GM21447 (cell line): Measurements from ENCODE around the gene OPRM1.

Experiments used
- ATAC-seq: cut with Tn5 transposase; IDR thresholded peaks from one replicate; pipeline ENCODE4 v1.9.1; 2021; ENCODE audit not compliant: unreplicated experiment

OPRM1 gene

DNA sequence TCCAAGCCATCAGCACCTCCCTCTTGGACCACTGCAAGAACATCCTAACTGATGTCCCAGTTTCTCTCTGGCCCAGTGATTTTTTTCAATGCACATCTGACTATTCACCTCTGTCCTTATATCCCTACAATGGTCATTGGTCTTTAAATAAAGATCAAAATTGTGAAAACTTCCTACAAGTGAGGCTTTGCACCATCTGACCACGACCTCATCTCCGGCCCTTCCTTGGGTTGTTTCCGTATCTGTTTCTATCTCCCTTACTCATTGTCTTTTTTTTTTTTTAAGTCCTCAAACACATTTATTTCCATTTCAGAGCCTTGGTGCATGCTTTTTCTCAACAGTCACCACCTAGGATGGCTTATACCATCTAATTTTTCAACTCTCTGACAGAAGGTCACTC lies 229.4 kb downstream of the OPRM1 start:
- no peak for ATAC-seq

DNA sequence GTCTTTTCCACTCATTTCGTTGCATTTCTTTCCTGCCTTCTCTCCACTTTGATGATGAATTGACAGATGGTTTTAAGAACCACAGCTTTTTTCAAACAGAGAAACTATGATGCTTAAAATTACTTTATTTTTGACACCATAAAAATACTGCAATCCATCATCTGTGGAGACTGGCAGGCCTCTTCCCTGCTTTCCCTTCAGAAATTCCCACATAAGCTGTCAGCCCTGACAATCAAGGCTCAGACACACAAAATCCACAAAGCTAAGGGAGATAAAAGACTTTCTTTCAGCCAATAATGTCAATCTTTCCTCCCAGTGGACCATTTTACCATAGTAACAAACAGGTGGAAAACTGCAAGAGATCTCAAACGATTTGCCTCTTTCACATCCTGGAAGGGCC lies 235.1 kb downstream of the OPRM1 start:
- ATAC-seq, result no peak

DNA sequence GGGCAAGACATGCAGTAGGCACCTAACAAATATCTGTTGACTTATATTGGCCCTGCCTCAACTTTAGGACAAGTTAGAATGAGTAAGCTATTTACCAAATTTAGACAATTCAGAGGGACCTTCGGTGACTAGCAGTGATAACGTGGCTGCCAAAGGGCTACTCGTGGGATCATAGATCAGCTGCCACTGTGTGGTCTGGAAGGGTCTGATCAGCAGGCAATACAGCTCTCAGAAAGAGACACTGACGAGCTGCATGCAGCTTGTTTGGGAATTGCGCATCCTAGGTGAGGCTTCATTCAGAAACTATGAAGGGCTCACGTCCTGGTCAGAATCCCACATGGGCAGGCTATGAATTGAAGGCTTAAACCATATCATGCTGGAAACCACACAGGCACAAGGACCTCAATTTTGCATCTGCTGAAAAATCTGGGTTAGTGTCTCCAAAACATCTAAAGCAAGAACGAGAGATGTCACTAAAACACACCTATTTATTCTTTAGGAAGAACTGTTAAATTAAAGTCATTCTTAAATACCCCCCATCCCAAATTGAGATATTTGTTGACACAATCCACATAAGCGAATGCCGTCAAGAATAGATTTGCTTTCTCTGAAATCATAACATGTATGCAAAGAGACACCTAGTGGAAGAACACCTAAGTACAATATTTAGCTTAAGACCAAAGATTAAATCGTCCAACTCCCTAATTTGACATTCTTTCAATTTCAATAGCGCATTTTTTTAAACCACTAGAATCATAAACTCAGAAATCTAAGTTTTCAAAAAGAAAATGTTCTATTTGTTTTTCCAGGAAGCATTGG lies 238.0 kb downstream of the OPRM1 start:
- ATAC-seq, result no peak

DNA sequence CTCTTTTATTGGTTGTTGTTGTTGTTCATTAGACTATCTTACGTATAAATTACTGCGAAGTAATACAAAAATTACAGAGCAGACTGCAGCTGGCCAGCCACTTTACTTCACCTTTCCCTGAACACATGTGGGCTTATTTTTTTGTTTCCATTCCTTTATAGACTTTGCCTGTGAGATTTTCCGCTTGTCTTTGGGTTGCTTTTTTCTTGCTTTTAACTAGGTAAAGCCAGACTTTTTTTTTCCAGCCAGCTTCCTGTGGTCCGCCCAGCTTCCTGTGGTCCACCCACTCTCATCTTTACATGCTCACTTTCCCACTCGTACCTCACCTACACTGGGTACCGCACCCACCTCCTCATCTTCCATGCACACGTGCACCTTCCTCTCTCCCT lies 238.6 kb downstream of the OPRM1 start:
- no peak for ATAC-seq

DNA sequence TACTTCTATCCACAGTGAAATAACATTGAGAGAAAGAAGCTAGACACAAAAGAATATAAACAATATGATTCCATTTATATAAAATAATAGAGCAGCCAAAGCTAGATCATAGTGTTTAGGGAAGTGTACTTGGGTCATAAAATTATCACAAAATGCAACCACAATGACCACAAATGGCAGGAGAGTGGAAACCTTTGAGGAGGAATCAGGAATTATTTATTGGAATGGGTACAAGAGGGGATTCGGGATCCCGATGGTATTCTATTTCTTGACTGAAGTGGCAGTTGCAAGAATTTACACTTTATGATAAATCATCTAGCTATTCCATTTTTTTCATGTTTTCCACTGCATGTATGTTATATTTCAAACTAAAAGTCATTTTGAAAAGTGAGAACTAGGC lies 241.5 kb downstream of the OPRM1 start:
- no peak for ATAC-seq

DNA sequence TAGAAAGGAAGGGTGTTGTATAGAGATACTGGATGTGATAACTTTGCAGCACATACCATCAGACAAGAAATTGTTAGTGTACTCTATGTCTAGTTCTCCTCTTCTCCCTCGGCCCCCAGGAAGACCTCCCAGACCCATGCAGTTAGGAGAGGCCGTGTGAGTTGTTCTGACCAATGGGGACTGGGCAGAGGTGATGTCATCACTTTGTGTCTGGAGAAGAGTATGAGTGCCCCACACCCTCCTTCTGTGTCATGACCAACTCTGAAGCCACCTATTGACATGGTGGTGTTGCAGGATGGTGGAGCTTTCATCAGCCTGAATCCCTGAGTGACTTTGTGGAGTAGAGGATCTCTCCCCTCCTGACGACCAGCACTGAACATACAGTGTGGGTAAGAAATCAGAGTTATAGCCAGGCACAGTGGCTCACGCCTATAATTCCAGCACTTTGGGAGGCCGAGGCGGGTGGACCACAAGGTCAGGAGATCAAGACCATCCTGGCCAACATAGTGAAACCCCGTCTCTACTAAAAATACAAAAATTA lies 245.3 kb downstream of the OPRM1 start:
- ATAC-seq, result no peak

DNA sequence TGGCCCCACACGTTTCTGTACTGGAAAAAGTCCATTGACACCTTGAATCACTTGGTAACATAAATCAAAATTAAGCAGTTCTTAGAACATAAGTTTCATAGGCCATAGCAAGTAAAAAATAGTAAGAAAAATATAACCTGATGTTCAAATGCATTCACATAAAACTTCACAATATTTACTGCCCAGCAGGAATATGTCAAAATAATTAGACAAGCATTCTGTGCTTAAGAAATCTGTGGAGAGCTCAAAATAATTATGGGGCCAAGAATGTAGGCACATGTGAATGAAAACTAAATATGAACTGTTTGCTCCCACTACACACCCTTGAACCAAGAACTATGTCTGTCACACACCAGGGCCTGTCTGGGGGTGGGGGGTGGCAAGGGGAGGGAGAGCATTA lies 246.8 kb downstream of the OPRM1 start:
- ATAC-seq, result no peak

DNA sequence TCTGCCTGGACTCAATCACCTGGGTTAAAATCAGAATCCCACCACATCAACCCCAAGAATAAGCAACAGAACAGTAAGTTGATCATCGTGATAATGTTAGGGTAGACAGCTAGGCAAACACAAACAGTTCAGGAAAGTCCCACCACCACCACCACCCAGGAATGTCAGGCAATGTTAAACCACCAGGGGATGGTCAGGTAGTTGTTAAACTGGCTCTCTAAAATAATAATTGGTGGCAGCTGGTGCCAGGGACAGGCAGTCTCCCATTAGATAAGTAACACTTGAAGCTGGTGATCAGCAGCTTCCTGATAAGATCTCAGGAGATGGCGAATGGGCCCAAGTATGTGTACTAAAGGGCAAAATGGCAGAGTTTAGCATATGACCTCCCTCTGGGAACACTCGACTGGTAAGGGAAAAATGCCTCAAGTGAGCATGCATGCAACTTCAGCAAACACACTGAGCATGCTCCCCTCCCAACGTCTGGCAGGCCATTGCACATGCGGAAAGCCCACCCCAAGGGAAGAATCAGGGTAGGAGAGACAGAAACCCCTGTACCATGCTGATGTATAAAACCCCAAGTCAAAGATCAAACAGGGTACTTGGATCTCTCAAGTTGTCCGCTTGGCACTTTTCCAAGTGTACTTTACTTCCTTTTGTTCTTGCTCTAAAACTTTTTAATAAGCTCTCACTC lies 250.9 kb downstream of the OPRM1 start:
- ATAC-seq, result no peak

DNA sequence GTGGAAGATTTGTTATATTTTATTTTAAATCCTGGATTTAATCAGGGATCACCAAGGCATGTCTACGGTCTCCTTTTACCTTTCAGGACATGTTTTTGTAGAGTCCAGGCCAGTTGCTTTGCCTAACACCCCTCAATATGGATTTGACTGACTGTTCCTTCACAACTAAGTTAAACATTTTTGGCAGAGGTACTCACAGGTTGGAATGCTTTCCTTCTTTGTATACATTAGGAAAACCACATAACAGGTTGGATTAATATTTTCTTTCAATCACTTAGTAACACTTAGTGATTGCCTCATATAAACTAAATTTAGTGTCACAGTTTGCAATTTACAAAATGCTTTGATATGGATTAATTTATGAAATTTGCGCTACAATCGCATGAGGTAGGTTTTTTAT lies 253.0 kb downstream of the OPRM1 start:
- no peak for ATAC-seq

DNA sequence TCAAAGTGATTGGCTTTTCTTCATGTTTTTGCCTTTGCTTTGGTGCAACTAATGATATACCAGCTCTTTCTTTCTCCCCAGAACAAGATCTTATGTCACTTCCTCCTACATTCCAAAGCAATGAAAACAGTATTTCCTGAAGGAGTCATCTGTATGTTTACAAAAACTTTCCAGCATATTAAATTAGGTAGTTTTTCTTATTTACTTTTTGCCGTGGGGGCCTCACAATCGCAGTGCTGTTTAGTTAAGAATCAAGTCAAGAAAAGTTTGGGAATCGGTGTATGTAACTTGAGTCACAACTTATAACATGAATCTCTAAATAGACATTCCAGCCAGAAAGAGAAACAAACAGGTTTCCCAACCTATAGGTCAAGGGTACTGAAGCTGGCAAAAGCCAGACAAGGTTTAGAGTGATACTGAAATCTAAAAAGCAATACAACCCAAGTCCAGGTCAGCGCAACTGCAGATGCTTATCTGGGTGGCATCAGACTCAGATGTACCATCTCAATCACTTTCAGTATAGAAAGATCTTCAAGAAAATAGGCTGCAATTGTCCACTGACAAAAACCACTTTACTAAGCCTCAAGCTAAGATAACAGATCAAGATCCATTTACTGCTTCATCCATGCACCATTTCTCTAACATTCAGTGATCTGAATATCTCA lies 253.9 kb downstream of the OPRM1 start:
- no peak for ATAC-seq

DNA sequence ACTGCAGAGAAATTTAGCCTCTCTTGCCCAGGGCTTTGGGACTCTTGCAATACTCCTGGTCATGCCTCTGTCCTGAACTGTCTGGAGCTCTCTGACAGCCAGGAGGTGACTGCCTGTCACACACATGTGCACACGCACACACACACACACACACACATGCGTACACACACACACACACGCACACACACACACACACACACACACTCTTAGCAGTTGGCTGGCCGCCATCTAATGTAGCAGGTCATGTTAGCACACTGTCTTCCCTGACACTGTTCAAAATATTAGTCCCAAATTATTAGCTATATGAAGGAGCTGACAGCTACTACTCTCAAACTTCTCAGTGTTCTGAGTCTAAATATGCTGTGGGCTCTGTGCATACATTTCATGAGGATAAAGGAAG lies 256.7 kb downstream of the OPRM1 start:
- ATAC-seq, result no peak
